Measurements from ENCODE around the gene TCHHL1. TPM values are rescaled to one million over a fixed set of nuclear protein-coding genes. Genes with fewer than 3 reads are reported as not detected.

TCHHL1 gene
- not detected for total RNA-seq
- long read RNA-seq = 0 reads

DNA sequence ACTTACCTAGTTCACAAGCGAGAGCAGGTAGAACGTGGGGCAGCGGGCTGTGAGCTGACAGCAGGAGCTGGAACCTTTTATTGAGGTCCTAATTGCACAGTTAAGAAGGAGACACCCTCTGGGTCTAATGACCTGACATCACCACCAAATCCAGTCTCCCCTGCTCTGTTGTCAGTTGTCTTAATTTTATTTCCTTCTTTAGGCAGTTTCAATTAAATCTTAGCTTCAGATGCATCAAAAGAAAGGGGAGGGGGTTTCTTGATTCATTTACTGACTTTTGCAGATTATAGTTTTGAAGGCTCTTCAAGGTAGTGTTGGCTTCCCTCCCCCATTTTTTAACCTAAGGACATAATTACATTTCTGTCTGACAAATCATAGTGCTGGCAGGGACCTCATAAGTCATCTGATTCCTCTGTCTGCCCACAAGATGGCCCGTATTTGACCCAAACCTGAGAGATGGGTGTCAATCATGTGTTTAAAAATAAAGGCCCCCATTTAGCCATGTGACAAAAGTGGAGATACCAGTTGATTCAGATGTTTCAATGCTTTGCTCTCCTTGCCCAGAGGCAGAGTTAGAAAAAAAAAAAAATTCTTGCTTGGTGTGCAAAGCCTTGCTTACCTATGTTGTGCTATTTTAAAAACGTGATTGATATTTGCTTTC, at the start of gene TCHHL1:
TCHHL1 (minus strand) TSS at position 51 of the 661 bp plus-strand sequence. CDS start 921 bp downstream, outside the sequence.
- DNase-seq = no peak
- no peaks in the 10 kb centered on the region for H3K4me1 ChIP-seq
- intact Hi-C loops (cut with DNase I) = no loop called here
- H3K4me3 ChIP-seq = no peak within 1 kb of the TSS
- TF ChIP-seq, protein P1, sequence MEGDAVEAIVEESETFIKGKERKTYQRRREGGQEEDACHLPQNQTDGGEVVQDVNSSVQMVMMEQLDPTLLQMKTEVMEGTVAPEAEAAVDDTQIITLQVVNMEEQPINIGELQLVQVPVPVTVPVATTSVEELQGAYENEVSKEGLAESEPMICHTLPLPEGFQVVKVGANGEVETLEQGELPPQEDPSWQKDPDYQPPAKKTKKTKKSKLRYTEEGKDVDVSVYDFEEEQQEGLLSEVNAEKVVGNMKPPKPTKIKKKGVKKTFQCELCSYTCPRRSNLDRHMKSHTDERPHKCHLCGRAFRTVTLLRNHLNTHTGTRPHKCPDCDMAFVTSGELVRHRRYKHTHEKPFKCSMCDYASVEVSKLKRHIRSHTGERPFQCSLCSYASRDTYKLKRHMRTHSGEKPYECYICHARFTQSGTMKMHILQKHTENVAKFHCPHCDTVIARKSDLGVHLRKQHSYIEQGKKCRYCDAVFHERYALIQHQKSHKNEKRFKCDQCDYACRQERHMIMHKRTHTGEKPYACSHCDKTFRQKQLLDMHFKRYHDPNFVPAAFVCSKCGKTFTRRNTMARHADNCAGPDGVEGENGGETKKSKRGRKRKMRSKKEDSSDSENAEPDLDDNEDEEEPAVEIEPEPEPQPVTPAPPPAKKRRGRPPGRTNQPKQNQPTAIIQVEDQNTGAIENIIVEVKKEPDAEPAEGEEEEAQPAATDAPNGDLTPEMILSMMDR (IDR thresholded peaks at IDR 0.05) = no peak
- no peak for TF ChIP-seq POLR2A (IDR thresholded peaks at IDR 0.05)
- no peaks in the 10 kb centered on the region for H3K36me3 ChIP-seq
- no peaks in the 10 kb centered on the region for H3K27me3 ChIP-seq
- no peak for ATAC-seq
- H3K27ac ChIP-seq = no peak within 1 kb of the TSS
- H3K9me3 ChIP-seq = no peaks in the 10 kb centered on the region
- 24% methylated on average over 2 of the region's 5 CpGs for WGBS (ENCODE audit: insufficient coverage, low coverage, low lambda C conversion rate, missing lambda C conversion rate)

- H3K27ac ChIP-seq = no peak overlapping the region
- H3K9me3 ChIP-seq = no peaks in the 10 kb centered on the region
- intact Hi-C loops (cut with DNase I) = no loop called here
- no peaks in the 10 kb centered on the region for H3K27me3 ChIP-seq
- no peaks in the 10 kb centered on the region for H3K36me3 ChIP-seq
- no peaks in the 10 kb centered on the region for H3K4me1 ChIP-seq
- H3K4me3 ChIP-seq = no peak overlapping the region
- ATAC-seq (no peak), DNase-seq (no peak)
- no peak for TF ChIP-seq POLR2A (IDR thresholded peaks at IDR 0.05)
- TF ChIP-seq, protein P1 (IDR thresholded peaks at IDR 0.05) = no peak
Observed at GRCh38 chr1:152137215-152137614, 48.4 kb upstream of the TCHHL1 start.

DNA sequence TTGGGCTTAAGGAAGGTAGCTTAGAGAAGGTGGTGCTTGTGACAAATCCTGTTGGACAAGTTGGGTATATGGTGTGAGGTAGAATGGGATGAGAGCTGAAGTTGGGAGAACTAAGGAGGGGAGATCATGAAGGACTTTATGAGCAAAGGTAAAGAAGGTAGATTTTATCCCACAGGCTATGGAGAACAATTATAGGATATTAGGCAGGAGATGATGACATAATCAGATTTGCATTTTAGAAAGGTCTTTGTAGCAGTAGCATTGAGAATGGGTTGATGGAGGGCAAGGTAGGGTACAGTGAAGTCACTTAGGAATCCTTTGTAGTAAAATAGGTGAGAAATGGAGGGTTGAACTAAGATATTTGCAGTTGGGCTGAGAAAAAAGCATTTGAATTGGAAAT, 41.3 kb upstream of the TCHHL1 start:
- Histone ChIP-seq H3K4me3 (no peak overlapping the region), H3K36me3 (no peaks in the 10 kb centered on the region), H3K4me1 (no peaks in the 10 kb centered on the region), H3K27me3 (peaks cover 0 to 7% of the 10 kb centered on the region in 2 donors), H3K27ac (no peak overlapping the region), H3K9me3 (no peaks in the 10 kb centered on the region)
- DNase-seq (no peak), ATAC-seq (no peak)
- intact Hi-C loops (cut with DNase I) = no loop called here
- TF ChIP-seq, protein P1 (IDR thresholded peaks at IDR 0.05) = no peak
- no peak for TF ChIP-seq POLR2A (IDR thresholded peaks at IDR 0.05)

GRCh38 chr1:152127673-152128072, 38.8 kb upstream of the TCHHL1 start:
- Histone ChIP-seq H3K27me3 (peaks cover 0 to 7% of the 10 kb centered on the region in 2 donors), H3K9me3 (no peaks in the 10 kb centered on the region), H3K4me1 (no peaks in the 10 kb centered on the region), H3K27ac (no peak overlapping the region), H3K36me3 (no peaks in the 10 kb centered on the region), H3K4me3 (no peak overlapping the region)
- intact Hi-C loops (cut with DNase I) = no loop called here
- ATAC-seq (no peak), DNase-seq (no peak)
- TF ChIP-seq, protein P1 (IDR thresholded peaks at IDR 0.05) = no peak
- TF ChIP-seq POLR2A (IDR thresholded peaks at IDR 0.05) = no peak
